GM12891 (cell line): ENCODE measurements around the gene MINPP1.
"Not testable (repeated sequence)": the region's sequence is repeated elsewhere in the genome, so short reads cannot be mapped to it uniquely, and the experiment has no call there.

Experiments used
- POLR2A ChIP-seq: IDR thresholded peaks from 2 replicates; pipeline ENCODE4 v1.6.1; 2011; ENCODE audit warnings: low read depth, low read length, control low read depth
- POU2F2 ChIP-seq: IDR thresholded peaks from 2 replicates; pipeline ENCODE4 v1.6.1; 2011; ENCODE audit warnings: low read depth, mild to moderate bottlenecking, control low read depth, low read length, moderate library complexity

- not testable (repeated sequence) for TF ChIP-seq POLR2A, POU2F2
Observed at GRCh38 chr10:87492450-87492849, 12.2 kb upstream of the MINPP1 start.
